ENCODE results near the gene TARS3. TPM values are rescaled to one million over a fixed set of nuclear protein-coding genes. Genes with fewer than 3 reads are reported as not detected.

The TARS3 gene
- total RNA-seq, 4 donors from 2014 or later, result 16.7 to 26.6 (median 23.5) TPM

DNA sequence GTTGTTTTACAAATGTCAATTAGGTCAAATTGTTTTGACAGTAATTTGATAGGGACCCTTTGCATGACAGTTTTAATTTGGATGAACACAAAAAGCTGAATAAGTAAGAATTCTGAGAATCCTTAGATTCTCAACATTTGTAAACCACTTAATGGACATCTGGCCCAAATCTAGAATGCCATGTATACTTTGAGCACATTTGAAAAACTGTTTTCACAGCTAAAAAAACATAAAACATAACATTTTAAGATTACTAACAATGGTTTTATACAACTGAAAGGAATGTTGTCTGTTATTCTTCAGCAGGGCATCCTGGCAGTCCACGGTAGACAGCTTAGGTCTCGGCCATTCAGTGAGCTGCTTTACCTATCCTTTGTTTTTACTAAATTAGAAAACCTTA is 37.6 kb downstream of the TARS3 start:
- H3K27me3 ChIP-seq, result no peaks in the 10 kb centered on the region
- H3K4me3 ChIP-seq, result no peak overlapping the region
- no peaks in the 10 kb centered on the region for H3K9me3 ChIP-seq
- no peak overlapping the region for H3K27ac ChIP-seq (replicated peaks in 1 of 4)
- H3K36me3 ChIP-seq, result peaks cover 12 to 76% (median 29%) of the 10 kb centered on the region in 4 donors
- no peak for TF ChIP-seq POLR2AphosphoS5 (IDR thresholded peaks at IDR 0.05)
- TF ChIP-seq, protein P1, sequence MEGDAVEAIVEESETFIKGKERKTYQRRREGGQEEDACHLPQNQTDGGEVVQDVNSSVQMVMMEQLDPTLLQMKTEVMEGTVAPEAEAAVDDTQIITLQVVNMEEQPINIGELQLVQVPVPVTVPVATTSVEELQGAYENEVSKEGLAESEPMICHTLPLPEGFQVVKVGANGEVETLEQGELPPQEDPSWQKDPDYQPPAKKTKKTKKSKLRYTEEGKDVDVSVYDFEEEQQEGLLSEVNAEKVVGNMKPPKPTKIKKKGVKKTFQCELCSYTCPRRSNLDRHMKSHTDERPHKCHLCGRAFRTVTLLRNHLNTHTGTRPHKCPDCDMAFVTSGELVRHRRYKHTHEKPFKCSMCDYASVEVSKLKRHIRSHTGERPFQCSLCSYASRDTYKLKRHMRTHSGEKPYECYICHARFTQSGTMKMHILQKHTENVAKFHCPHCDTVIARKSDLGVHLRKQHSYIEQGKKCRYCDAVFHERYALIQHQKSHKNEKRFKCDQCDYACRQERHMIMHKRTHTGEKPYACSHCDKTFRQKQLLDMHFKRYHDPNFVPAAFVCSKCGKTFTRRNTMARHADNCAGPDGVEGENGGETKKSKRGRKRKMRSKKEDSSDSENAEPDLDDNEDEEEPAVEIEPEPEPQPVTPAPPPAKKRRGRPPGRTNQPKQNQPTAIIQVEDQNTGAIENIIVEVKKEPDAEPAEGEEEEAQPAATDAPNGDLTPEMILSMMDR (IDR thresholded peaks at IDR 0.05), result no peak
- H3K4me1 ChIP-seq, result peaks cover 0 to 10% (median 0%) of the 10 kb centered on the region in 4 donors
- 90% methylated on average over 2 of the region's 2 CpGs for WGBS
- intact Hi-C loops (cut with DNase I), result no loop called here
- no peak for DNase-seq (ENCODE audit: extremely low spot score)

DNA sequence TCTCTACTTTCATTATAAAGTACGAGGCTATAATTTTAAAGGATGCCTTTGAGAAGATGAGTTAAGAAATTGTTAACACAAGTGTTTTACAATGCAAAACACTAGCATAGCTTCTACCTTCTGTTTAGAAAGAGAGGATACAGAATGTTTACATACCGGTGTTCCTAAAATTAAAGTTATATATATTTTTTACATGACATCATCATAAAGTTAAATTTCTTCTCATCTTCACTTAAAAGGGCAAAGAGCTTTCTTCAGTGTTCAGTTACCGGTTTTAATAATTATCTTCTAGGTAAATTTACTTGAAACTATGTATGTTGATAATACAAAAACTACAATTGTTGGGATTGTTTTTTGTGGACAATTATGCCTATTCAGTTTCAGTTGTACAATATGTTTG is 39.4 kb downstream of the TARS3 start:
- WGBS, result 80% methylated on average over 3 of the region's 3 CpGs
- H3K27me3 ChIP-seq, result no peaks in the 10 kb centered on the region
- no peaks in the 10 kb centered on the region for H3K9me3 ChIP-seq
- no peak overlapping the region for H3K4me3 ChIP-seq
- TF ChIP-seq POLR2A (IDR thresholded peaks at IDR 0.05; ENCODE audit: low read depth), result no peak
- TF ChIP-seq, protein P1 (IDR thresholded peaks at IDR 0.05), result no peak
- no peak for TF ChIP-seq POLR2AphosphoS5 (IDR thresholded peaks at IDR 0.05)
- TF ChIP-seq EP300 (IDR thresholded peaks at IDR 0.05), result no peak
- no peak for DNase-seq (ENCODE audit: extremely low spot score)
- intact Hi-C loops (cut with DNase I), result no loop called here
- H3K4me1 ChIP-seq, result peaks cover 0 to 10% (median 0%) of the 10 kb centered on the region in 4 donors
- peaks cover 12 to 76% (median 27%) of the 10 kb centered on the region in 4 donors for H3K36me3 ChIP-seq
- no peak overlapping the region for H3K27ac ChIP-seq (replicated peaks in 1 of 4)

DNA sequence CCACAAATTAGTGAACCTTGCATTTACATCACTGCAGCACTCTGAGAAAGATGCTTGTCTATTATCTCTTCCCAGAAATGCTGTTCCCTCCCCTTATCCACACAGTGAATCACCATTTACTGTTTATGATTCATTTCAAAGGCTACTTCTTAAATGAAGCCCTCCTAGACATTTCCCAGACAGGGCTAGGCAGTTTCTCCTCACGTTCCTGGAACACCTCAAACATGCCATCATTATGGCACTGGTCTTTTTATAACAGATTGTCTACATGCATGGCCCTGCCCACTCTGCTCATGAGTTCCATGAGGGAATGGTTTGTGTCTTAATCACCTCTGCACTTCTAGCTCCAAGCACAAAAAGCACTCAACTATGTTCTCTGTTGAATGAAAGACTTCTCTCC is 39.9 kb downstream of the TARS3 start:
- Histone ChIP-seq H3K9me3 (no peaks in the 10 kb centered on the region), H3K27me3 (no peaks in the 10 kb centered on the region), H3K4me1 (peaks cover 0 to 10% (median 0%) of the 10 kb centered on the region in 4 donors), H3K4me3 (no peak overlapping the region), H3K36me3 (peaks cover 12 to 76% (median 27%) of the 10 kb centered on the region in 4 donors), H3K27ac (replicated peaks in 1 of 4) (no peak overlapping the region)
- intact Hi-C loops (cut with DNase I), result no loop called here
- no peak for DNase-seq (ENCODE audit: extremely low spot score)
- WGBS, result 46% methylated on average over 1 of the region's 1 CpG
- TF ChIP-seq, protein P1 (IDR thresholded peaks at IDR 0.05), result no peak
- TF ChIP-seq EP300 (IDR thresholded peaks at IDR 0.05), result no peak
- peak in 1 of 2 donors; percentile 30 for TF ChIP-seq POLR2AphosphoS5 (IDR thresholded peaks at IDR 0.05)
- no peak for TF ChIP-seq POLR2A (IDR thresholded peaks at IDR 0.05; ENCODE audit: low read depth)

DNA sequence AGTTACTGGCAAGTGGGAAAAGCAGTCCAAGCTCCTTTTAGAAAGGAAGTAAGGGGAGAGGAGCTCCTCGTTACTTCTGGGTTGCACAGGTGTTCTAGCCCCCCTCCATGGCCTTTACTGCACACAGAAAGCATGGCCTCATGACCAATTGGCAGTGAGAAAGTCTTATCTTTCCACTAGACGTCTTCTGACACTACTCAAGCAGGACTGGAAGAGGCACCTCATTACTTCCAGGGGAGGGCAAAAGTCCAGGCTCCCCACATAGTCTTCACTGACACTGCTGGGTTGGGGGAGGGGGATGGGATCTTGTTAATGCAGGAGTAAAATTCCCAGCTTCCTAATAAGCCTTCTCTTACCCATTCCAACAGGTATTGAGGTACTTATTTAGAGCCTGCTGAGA is 44.5 kb downstream of the TARS3 start:
- H3K4me3 ChIP-seq, result no peak overlapping the region
- H3K36me3 ChIP-seq, result peaks cover 8 to 74% (median 34%) of the 10 kb centered on the region in 4 donors
- peaks cover 0 to 2% (median 0%) of the 10 kb centered on the region in 4 donors for H3K4me1 ChIP-seq
- DNase-seq (ENCODE audit: extremely low spot score), result no peak
- no peak overlapping the region for H3K27ac ChIP-seq (replicated peaks in 1 of 4)
- TF ChIP-seq, protein P1 (IDR thresholded peaks at IDR 0.05), result no peak
- TF ChIP-seq POLR2A (IDR thresholded peaks at IDR 0.05; ENCODE audit: low read depth) (no peak), POLR2AphosphoS5 (IDR thresholded peaks at IDR 0.05) (no peak), EP300 (IDR thresholded peaks at IDR 0.05) (no peak)
- no peaks in the 10 kb centered on the region for H3K9me3 ChIP-seq
- intact Hi-C loops (cut with DNase I), result no loop called here
- WGBS, result 73% methylated on average over 2 of the region's 2 CpGs
- H3K27me3 ChIP-seq, result no peaks in the 10 kb centered on the region

DNA sequence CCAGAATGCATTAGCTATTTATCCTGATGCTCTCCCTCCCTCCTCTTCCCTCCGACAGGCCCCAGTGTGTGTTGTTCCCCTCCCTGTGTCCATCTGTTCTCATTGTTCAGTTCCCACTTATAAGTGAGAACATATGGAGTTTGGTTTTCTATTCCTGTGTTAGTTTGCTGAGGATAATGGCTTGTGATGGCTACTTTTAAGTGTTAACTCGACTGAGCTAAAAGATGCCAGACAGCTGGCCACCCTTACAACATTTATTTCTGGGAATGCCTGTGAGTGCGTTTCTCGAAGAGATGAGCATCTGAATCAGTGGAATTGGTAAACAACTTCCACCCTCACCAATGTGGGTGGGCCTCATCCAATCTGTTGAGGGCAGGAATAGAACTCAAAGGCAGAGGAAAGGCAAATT is 47.3 kb downstream of the TARS3 start:
- Histone ChIP-seq H3K4me1 (no peaks in the 10 kb centered on the region), H3K27ac (replicated peaks in 1 of 4) (no peak overlapping the region), H3K36me3 (peaks cover 20 to 74% (median 42%) of the 10 kb centered on the region in 4 donors), H3K9me3 (no peaks in the 10 kb centered on the region), H3K4me3 (no peak overlapping the region), H3K27me3 (no peaks in the 10 kb centered on the region)
- 86% methylated on average over 4 of the region's 4 CpGs for WGBS
- DNase-seq (ENCODE audit: extremely low spot score), result no peak
- intact Hi-C loops (cut with DNase I), result no loop called here
- TF ChIP-seq, protein P1 (IDR thresholded peaks at IDR 0.05), result no peak
- TF ChIP-seq POLR2A (IDR thresholded peaks at IDR 0.05; ENCODE audit: low read depth) (no peak), POLR2AphosphoS5 (IDR thresholded peaks at IDR 0.05) (no peak), EP300 (IDR thresholded peaks at IDR 0.05) (no peak)
